NCI-H2029 treated with DMSO at 0.1 percent for 48 hours (cell line): ENCODE measurements around the gene SLC25A26.

Source experiments
- DNase-seq: peaks from one replicate; lab custom pipeline; 2025; lab: John Stamatoyannopoulos, UW

SLC25A26 gene

DNA sequence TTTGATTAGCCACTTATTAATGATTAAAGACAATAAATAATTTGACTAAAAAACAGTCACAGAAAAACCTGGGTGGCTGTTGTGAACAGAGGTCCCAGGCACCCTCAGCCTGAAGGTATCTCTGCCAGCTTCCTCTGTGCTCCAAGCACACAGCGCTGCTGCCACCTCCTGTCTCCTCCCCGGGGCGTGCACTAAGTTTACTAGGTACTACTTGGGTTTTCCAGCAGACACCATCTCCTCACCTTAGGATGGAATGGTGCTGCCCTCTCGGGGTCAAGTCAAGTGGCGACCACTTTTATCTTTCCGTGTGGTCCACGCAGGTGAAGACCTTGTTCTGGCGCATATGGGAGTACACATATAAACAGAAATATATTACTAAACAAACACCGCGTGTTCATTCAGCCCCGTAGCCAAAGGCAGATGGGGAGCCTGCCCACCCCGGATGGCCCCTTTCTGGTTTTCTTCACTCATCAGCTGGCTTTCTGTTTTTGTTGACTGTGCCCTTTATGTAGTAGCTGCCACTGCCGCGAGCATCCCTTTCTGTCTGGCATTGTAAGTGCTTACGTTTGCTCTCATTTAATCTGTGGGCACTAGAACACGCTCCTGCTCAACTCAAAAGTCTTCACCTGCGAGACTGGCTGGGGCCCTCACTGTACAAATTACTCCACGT lies 152.0 kb downstream of the SLC25A26 start:
- no peak for DNase-seq

DNA sequence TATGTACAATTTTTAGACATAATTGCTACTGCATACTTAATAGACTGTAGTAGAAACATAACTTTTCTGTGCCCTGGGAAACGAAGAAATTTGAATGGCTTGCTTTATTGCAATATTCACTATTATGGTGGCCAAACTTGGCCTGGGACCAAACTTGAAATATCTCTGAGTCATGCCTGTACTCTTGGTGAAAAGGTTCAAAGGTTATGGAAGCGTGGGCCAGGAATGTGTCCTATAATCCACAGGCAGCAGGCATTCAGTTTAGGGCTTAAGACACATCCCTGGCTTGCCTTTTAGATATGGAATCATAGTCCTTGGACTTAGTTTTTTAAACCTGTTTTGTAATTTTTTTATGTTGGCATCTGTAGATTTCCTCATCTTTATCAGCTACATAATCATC lies 155.8 kb downstream of the SLC25A26 start:
- no peak for DNase-seq

DNA sequence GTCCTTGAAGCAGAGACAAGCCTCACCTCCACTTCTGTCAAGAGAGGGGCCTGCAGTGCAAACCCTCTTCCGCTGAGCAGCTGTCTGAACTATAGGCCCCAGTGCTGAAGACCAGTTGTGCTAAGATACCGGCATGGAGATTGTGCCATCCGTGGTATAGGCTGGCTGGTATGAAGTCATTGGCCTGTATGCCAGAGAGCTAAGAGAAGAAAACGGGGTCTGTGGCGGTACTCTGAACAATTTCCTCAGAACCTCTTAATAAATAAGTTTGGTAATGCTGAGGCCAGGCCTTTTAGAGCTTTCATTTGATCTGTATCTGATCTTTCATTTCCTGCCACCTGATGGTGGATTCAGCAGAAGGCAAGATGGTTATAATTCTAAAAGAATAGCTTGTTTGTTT lies 157.0 kb downstream of the SLC25A26 start:
- no peak for DNase-seq

DNA sequence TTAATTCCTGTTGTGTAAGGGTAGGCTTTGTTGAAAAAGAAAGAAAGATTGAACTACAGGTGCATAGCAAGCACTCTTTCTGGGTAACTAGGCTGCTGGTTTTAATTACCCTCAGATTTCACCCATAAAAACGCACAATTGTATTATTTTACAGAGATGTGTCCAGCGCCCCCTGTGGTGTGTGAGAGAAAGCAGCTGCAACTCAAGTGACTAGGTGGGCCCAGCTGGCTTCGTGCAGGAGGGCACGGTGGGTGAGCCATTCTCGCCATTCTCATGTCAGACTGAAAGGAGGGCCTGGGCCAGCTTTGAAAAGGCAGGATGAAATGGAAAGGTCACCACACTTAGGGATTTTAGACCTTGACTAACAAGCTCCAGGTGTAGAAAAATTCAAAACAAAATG lies 157.5 kb downstream of the SLC25A26 start:
- no peak for DNase-seq

DNA sequence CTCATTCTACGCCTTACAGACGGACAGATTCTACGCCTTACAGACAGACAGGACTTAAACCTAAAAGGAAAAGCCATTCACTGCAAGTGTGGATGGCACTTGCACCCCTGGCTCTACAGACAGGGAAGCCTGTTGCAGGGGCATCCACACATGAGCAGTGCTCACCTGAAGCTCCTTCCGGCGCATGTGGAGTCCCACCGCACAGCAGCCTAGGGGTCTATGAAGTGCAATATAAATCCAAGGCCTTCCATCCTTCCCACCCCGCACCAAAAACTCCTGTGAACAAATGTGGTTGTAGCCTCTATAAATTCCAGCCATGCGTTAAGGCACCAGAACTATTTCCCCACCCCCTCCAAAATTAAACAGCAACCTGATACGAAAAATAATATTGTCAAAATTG lies 158.8 kb downstream of the SLC25A26 start:
- no peak for DNase-seq

DNA sequence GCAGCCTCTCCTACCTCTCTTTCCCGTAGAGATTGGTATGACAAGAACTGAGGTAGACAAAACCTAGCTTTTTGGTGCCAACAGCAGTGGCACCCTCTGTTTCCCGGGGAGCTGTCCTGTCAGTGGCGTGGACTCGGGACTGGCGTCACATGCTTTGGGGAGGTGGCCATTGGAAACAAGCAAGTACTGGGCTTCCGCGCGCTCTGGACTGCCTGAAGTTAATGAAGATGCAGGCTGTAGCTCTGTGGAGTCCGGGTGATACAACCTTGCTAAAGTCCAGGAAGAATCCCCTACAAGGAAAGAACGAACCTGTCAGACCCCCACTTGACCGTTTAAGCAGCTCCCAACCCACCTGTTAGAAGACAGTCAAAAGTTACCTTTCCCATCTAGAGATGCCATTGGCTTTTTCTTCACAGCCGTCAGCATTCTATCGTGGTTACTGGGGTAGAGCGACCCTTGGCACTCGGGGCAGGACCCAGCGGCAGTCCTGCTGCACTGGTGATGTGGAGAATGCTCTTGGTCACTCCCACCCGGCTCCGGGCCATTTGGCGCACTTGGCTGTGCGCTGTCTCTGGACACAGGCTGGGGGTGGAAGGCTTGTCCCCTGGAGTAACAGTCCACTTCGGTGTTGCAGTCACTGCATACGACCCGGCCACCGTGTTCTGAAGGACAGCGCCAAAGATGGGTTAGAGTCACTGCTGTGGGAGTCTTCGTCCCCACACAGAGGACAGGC lies 159.6 kb downstream of the SLC25A26 start:
- DNase-seq: no peak

DNA sequence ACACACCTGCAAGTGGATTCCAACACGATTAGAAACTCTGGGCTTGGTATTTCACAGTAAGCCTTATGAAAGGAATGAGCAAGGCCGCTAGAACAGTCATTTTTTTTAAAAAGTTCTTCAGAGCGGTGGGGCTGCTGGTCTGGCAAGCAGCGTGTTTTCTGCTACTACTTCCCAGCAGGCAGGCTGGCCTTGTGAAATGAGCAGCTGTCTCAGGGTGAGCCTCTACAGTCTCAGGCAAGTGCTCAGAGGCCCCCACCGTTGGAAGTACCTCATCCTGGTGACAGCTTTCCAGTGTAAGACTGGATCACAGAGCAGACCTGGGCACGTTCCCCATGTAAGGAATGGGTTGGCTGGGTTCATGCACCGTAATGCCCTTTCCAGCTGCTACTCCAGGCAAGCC lies 160.8 kb downstream of the SLC25A26 start:
- DNase-seq: no peak

DNA sequence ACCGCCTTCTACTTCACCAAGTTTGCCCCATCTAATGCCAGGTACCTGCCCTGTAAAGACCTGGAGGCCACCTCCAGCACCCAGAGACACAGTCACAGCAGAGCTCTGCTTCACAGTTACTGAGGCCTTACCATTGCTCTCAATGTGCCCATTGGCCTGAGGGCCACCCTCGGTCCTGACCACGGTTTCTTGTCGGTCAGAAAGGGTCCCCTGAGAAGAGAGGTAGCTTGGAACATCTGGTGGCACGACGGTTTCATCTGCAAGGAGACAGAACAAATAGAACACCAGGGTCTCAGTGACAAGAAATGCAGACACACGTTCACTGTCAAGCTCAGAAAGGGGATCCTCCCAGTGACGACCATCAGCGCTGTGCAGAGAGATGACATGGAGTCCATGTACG lies 161.3 kb downstream of the SLC25A26 start:
- no peak for DNase-seq

DNA sequence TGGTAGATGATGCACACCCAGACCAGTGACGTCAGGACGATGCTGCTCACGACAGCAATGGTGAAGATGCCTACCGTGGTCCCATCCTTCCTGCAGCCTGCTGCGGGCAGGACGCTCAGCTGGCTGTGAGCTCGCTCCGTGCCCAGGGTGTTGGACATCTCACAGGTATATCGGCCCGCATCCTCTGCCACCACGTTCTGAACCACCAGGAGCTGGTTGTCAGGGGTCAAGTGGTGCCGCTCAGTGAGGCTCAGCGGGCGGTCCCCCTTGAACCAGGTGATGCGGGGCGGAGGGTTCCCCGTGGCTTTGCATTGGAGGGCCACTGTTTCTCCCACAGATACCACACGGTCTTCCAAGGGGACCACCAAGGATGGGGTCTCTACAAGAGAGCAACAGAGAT lies 162.2 kb downstream of the SLC25A26 start:
- no peak for DNase-seq

DNA sequence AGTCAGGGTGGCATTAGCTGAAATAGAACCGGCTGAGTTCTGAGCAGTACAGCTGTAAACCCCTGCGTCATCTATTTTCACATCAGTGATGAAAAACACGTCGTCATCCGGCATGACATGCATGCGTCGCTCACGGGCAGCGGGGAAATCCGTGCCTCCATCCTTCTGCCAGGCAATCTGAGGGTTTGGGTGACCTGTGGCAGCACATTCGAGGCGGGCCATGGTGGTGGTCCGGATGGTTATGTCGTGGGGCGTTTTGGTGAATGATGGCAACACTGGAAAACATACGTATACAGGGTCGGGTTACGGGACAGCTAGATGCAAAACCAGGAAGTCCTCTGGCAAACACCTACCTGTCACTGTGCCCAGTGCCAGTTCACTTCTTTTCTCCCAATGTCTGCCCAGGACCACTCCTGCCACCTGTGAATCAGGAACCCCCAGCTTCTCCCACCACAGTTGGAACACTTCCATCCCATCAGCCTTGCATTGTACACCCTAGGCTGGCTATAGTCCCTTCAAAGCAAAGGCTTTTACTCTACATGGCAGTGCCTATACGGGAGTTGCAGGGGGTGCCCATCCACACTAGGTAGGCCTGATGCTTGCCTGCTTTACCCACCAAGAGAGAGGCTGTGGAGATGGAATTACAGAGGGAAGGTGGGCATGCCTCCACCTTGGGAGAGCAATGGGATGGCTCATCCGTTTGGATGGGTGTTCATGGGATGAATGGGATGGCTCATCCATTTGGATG lies 163.4 kb downstream of the SLC25A26 start:
- DNase-seq: no peak

DNA sequence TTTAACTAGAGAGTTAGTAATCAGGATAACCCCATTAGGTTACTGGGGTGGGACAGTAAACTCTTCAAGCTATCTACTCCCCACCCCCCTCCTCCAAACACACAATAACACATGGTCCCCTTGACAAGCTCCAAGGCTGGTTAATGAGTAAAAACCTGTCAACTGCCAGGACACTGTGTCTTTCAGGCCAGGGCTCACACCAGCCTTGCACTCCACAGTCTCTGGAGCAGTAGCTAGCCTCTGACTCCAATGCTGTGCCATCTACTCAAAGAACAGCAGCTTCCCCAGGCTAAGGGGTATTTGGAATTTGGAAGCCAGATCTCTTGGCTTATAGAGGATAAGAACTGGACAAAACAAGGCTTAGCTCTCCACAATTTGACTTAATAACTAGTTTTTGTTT lies 164.3 kb downstream of the SLC25A26 start:
- DNase-seq: no peak

DNA sequence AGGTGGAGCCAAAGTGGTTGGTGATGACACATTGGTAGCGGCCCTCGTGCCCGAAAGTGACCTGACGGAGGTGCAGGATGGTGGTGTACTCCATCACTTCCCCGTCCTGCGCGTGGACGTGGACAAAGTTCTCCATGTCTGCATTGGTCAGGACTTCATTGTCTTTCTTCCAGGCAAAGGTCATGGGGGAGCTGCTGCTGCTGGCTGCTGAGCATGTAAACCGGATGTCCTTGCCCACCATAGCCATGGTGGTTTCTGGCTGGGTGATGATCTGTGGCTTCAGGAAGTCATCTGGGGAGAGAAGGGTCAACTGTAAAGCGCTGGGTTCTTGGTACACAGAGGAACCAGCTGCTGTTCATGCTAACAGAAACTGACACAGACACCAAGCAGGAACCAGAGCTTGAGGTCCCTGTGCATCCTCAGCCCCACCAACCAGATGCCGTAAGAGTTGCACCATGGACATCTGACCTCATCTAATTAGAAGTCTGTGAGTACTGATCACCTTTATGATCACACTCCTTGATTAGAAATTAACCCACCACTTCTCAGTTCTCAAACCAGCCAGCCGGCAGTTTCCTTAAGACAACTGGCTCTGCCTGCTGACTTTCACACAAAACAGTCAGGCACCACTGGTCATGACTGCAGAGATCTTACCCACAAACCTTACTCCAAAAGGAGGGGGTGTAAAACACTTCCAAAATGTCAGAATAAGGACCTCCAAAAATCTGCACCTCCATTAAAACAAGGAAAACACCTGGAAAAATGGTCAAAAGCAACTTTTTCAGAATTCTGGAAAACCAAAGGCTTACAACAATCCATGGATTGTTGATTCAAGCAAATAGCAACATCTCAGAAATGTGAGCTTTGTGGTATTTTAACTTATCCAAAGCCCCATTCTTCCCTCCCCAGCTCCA lies 165.5 kb downstream of the SLC25A26 start:
- DNase-seq: no peak

DNA sequence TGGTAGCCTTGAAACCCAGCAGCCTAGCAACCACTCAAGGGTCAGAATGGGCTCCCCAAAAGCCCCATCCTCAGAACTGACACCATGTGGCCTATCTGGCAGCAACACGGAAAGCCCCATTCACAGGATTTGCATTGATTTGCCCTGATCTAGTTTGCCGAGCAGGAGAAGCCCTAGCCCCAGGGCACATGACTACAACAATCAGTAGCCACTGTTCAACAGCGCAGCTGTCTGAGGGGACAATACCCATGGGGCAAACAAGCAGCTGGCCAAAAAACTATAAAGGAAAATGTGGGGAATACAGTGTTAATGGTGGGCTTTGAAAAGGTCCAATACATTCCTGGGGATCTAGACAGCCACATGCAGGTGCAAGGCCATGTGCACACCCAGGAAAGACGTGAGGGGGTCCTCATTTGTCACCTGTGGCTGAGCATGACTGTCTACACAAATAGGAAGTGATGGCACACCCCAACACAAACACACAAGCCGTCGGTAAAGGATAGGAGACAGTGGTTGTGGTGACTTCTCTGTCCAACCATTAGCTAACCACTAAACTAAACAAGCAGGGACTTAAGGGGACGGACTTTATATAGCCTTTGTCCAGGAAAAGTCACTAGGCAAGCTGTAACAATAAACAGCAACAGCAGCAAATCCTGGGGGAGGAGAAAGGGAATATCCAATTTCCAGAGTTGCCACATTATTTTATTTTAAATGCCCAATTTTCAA lies 166.3 kb downstream of the SLC25A26 start:
- DNase-seq: no peak

DNA sequence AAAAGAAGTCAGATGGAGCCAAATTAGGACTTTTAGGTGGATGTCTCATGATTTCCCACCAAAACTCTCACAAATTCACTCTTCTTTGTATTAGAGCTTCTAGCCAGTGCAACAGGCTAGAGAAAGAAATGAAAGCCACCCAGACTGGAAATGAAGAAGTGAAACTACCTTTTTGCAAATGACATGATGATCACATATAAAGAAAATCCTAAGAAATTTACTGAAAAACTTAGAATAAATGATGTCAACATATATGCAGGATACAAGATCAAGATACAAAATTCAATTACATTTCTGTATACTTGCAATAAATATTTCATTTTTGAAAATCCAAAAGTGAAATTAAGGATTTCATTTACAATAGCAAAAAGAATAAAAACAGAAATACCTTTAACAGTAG lies 169.2 kb downstream of the SLC25A26 start:
- no peak for DNase-seq

DNA sequence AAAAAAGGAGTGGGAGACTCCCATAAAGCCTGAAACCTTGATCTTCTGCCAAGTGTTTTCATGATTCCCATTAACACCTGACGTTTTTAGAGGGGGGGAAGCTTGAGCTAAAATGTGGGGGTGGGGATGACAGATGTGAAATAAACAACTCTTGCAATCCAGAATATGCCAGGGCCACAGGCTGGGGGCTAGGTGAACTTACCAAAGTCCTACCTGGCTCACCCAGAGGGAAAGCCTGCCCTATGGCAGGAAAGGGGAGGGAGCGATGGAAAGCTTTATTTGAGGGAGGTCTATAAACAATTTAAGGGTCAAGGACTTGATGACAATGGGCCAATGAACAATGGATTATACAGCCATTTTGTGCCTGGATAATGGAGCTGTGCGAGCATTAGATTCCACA lies 171.7 kb downstream of the SLC25A26 start:
- no peak for DNase-seq

DNA sequence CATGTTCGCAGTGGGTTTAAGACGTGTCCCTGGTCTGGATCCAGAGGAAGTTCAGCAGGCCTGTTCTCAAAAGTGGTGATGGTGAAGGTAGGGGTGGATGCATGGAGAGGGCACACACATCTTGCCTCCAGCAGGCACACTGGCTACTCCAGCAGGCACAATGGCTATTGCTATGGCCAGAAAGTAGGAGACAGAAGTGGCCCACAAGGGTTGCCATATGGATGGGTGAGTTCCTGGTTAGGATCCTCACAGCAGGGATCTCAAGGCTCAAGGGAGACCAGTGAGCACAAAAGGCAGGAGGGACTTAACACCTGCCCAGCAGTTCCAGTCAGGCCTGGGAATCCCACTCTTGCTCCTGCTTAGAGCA lies 172.1 kb downstream of the SLC25A26 start:
- no peak for DNase-seq

DNA sequence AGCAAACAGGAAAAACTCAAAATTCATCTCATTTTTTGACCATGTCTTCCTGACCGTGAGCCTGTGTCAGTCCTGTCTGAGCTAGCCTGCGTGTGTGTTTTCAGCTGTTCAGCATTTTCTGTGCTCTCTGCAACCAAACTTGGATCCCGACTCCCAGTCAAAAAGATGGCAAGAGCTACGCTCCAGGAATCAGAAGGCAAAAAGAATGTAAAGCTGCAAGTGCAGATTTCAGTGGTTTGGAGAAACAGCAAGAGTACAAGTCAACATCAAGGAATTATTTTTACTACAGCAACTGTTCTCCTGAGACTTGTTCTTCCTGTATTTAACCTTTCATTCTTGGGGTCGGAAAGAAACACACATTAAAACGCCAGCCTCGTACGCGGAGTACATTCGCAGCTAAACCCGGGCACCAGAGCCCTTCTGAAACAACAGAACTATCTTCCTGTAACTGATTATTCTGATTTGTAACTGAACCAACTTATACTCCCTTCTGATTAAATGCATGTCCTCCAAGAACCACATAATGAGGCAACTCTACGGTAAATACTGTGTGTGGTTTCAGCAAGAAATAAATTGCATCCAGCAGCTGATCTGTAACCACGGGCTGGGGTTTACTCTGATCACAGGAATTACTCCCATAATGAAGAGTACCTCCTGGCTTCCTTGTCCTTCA lies 172.7 kb downstream of the SLC25A26 start:
- DNase-seq: no peak

DNA sequence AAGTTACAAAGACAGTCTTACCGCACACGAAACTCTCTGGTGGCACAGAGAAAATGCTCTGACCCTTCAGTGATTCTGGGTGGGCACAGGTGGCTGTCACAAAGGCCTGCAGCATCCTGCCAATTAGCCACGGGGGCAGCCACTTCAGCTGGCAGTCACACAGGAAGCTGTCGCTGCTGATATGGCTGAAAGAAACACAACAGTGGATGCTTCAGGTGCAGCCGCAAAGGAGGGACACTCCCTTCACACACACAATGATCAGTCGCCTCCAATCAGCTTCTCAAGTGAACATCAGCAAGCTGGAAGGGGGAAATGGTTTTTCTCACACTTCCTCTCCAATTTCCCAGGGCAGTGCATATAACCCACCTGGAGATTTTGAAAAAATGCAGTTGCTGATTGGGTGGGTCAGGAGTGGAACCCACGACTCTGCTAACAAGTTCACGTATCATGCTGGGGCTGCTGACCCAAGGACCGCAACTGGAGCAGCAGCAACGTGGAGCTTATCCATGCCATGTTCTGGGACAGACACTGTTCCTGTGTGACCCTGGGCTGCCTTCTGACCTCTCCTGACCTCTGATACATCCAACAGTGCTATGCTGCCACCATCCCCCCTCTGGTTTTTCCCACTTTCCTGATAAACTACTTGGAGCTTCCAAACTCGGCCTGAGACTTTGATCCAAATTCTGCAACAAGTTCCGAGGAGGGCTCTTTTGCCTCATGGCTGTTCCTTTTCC lies 173.4 kb downstream of the SLC25A26 start:
- no peak for DNase-seq

DNA sequence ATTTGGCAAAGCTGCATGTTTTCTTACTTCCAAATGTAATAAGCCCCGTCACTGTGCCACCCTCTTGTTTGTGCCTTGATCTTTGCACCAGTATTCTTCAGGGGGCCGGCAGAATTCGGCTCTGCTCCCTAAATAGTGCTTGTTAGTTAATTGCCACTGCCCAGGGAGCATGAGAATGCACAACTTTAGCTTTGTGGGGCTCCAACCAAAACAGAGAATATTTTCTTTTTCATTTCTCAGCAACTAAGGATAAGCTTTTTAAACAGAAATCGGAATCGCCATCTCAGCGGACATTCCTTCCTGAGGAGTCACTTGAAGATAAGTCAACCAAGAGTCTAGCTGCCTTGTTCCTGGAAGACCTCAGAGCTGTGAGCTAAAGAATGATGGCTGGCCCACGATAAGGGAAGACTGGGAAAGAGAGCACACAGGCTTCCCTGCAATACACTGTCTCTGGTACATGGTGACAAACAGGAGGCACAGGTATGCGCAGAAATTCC lies 174.0 kb downstream of the SLC25A26 start:
- no peak for DNase-seq

DNA sequence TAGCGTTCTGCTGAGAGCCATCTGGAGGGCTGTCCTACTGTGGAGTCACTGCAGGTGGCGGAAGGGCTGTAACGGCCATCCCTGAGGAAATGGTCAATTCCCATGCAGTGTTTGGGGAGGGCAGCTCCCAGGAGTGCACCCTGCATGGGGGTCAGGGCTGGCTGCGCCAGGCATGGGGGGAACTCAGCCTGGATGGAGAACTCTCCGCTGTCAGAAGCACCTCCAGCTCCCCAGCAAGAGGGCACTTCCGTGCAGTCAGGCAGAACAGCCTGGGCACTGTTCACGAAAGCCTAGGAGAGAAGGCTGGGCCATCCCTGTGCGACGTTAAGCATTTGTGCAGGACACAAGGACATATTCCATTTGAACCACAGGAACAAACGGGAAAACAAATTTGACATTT lies 174.8 kb downstream of the SLC25A26 start:
- DNase-seq: no peak
